Stimulated activated CD4-positive, alpha-beta T cell treated with anti-CD3 and anti-CD28 coated beads, Interleukin-4, amount 100 ng/mL, for 1 hour (primary cell): ENCODE data around the gene TMIE.
"Not testable (repeated sequence)": the region's sequence is repeated elsewhere in the genome, so short reads cannot be mapped to it uniquely, and the experiment has no call there.

Source experiments
- DNase-seq: peaks from one replicate; pipeline ENCODE4 v3.0.0-alpha.2; 2020

Gene TMIE

DNA sequence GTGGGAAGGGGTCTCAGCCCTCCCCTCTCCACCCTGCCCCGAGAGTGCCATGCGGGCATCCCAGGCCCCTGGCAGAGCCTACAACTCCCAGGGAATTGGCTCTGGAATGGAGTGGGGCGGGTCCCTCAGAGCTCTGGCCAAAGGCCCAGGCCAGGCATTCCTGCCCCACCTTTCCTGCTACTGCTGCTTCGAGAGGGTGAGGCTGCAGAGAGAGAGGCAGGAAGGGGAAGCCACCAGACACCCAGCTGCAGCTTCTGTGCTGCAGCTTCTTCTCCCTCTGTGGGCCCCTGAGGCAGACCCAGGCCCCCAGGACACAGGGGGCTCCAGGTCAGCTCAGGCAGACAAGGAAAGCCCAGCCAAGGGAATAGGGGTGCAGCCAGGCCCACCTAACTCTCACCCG is 10.4 kb upstream of the TMIE start:
- no peak for DNase-seq

- no peak for DNase-seq
These were observed 8.6 kb upstream of the TMIE start for GRCh38 chr3:46692566-46692990.

GRCh38 chr3:46693038-46693891 is 7.9 kb upstream of the TMIE start, which contains the start of gene ALS2CL:
Gene ALS2CL (minus strand): TSS chr3:46693679. CDS start chr3:46689440, 4,239 bp downstream.
- DNase-seq, result peak; percentile 69

GRCh38 chr3:46693892-46694226 is 7.3 kb upstream of the TMIE start:
- DNase-seq, result peak; percentile 56

DNA sequence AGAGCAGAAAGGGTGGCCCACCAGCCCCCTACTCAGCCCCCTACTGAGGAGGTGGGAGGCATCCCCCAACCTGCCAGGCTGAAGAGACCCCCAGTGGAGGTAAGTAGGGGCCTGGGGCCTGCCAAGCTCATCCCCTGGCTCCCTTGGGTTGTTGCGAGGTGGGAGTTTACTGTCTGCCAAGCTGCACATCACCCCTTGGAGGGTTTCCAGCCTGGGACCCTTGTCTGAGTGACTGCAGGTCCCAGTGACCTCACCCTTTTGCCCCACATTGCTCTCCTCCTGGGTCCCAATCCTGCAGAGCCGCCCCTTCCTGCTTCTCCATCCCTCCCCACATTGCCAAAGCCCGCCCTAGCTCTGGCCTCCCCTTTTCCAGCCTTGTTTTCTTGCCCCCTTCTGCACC is 6.7 kb upstream of the TMIE start:
- no peak for DNase-seq

DNA sequence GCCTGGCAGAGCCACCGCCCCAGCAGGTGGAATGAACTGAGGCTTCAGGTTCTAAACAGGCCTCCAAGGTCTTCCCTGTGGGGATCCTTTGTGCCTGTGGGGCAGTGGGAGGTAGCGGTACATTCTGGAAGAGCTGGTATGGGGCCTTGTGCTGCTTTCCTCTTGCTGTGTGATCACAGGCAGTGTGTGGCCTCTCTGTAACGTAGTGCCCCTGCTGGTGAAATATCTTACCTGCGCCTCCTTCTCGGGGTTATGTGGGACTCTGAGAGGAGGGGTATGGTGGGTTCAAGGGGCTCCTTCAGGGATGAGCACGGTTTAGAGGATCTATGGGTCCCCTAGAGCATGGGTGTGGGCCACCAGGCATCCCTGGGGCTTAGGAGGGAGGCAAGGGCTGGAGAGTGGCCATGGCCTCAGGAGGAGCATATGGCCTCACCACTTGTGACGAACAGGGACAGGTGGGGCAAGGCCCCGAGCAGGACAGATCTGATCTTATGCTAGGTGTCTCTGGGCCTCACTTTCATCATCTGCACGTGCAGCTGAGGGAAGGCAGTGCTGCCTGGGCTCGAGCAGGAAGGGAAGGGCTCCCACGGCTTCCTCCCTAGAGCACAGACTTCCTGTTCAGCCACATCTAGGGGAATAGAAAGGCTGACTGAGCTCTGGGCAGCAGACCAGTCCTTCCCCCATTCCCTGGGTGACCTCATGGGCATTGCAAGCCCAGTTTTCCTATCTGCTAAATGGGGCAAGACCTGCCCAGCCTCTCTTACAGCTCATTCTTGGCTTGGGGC is 5.8 kb upstream of the TMIE start:
- DNase-seq, result peak; percentile 46

- DNase-seq, result no peak
These were observed 5.0 kb upstream of the TMIE start for GRCh38 chr3:46695962-46696894.

GRCh38 chr3:46699676-46700523 is 1.3 kb upstream of the TMIE start:
- no peak for DNase-seq

DNA sequence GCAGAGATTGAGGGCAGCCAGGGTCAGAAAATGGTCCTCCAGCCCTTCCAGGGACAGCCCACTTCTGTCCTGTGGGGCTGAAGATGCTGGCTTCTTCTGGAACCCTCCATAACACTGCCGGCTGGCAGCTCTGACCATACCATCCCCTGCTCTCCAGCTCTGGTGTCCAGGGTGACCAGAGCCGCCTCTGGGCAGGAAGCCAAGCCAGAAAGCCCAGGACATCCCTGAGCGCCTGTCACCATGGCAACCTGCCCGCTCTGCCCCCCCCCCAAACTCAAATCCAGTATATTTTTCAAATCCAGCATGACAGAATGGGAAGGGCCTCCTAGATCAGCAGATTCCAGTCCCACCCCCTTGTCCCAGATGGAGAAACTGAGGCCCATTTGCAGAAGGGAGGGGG is 420 bp upstream of the TMIE start:
- DNase-seq, result no peak

- no peak for DNase-seq
These were observed 1.2 kb downstream of the TMIE start for GRCh38 chr3:46702246-46703012.

DNA sequence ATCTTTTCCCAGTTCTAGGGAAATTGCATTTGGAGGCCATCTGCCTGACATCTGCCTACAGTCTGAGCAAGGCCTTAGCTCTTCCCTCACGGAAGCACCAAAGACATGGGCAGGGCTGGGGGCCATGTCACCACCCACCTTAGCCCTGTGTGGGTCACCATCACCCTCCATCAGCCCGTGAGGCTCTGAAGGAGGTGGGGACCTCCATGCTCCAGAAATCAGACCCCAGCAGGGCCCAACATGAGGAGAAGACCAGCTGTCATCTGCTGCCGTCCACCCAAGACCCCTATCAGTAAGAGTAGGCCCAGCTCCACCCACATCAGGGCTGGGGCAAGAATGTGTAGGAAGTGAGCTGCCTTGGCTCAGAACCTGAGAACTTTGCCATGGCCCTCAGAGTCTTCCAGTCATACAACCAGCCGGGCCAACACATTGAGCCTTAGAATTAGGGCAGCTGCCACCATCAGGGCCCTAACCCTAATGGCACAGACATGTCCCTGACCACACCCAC is 1.9 kb downstream of the TMIE start:
- DNase-seq, result no peak

GRCh38 chr3:46704346-46704745 is 3.2 kb downstream of the TMIE start:
- DNase-seq, result not testable (repeated sequence)

DNA sequence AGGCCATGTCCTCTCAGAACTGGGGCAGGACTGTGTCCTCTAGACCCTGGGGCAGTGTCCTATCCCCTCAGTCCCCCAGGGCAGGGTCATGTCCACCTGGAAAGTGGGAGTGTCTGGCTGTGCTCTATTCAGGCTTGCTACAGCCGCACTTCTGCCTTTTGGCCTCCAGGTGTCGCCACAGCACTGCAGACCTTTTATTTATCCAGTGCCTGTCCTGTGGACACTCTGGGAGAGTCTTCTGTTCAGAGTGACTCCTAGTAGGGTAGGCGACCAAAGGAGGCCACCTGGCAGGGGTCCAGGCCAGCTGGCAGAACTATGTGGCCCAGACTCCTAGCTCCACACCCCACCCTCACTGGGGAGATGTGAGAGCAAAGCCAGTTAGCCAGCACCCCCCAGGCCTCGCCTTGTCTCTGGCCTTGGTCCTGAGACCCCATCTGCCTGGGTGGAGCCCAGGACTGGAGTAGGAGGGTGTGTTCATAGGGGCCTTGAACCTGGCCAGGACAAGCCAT is 3.9 kb downstream of the TMIE start:
- DNase-seq, result peak; percentile 65

- DNase-seq, result no peak
These were observed 4.8 kb downstream of the TMIE start for GRCh38 chr3:46705751-46706552.

DNA sequence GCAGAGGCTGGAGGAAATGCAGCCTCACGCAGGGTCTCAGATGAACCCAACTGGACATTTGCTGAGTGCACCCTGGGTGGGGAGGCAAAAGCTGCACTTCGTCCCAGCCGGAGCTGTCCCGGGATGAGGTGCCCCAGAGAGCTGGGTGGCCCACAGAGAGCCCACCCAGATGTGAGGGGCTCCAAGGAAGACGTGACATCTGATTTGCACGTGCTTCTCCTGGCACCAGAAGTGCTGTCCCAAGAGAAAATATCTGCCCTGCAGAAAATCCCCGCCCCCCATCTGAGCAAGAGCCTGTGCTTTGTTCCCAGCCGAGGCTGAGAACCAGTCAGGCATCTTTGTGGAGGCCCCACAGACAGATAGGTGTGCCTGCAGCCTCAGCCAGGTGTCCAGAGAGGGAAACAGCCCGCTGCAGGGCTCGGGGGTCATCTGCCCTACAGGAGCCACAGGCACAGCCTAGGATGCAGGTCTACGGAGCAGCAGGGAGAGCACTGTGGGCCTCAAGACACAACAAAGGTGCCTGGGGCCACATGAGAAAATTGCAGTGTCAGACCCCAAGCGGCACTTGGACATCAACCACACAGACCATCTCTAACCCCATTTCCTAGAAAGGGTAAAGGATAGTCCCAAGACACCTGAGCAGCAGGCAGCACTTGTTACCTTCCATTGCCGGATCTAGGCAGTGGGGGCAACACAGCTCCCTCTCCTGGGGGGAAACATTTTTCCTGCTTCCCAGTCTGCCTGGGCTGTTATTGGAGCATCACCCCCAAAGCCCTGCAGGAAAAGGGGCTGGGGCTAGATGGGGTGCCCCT is 5.8 kb downstream of the TMIE start:
- DNase-seq, result no peak

- no peak for DNase-seq
These were observed 6.4 kb downstream of the TMIE start for GRCh38 chr3:46707601-46708011.

DNA sequence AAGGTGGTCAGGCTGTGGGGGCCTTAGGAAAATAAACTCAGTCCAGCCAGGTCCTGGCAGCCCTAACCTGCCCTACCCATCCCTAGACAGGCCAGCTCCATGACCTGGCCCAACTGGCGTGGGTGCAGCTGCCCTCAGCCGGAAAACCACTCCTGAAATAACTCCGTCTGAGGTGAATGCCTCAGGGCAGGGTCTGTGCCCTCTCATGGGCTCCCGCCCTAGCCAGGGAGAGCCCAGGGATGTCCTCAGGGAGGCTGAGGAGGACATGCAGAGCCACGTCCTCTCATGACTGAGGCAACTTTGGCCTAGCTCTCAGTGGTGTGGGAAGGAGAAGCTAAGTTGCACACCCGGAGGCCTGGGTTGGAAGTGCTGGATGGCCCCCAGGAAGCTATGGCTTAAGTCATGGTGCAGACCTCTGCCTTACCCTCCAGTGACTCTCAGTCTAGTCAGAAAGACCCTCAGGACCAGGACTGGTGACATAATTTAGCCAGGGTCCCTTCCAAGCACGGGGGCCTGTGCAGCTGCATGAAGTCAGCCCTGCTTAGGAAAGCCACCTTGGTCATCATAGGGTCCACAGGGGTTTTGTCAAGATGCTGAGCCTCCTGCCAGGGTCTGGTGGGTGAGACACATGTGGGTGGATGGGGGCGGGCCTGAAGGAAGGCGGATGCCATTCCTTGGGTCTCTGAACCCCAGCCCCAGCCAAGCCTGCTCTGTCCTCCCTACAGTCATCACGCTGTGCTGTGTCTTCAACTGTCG is 7.4 kb downstream of the TMIE start:
- no peak for DNase-seq

DNA sequence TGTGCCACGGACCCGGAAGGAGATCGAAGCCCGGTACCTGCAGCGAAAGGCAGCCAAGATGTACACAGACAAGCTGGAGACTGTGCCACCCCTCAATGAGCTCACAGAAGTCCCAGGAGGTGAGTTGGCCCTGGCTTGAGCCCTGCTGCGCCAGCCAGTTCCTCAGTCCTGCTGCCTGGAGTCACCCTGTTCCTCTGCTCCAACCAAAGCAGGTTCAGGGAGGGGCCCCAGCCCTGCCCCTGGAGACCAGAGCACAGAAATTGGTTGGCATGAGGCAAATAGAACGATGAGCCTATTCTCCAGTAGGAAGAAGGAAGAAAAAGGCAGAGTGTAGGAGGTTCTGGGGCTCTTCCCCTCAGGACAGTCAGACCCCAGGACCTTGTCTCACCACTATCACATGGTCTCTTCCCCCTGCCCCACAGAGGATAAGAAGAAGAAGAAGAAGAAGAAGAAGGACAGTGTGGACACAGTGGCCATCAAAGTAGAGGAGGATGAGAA is 8.0 kb downstream of the TMIE start:
- no peak for DNase-seq
